Fibroblast of the aortic adventitia (primary cell): ENCODE measurements around the gene PRKCSH. TPM values are rescaled to one million over a fixed set of nuclear protein-coding genes. Genes with fewer than 3 reads are reported as not detected.

Experiments used
- DNase-seq: peaks from one replicate; pipeline ENCODE4 v3.0.0-alpha.2; 2010; ENCODE audit warnings: low read depth
- H3K4me3 ChIP-seq: 2 replicates; pipeline ENCODE4 v1.5.1; 2011; ENCODE audit warnings: low read depth, mild to moderate bottlenecking, control low read depth, low read length, moderate library complexity
- CTCF ChIP-seq: IDR thresholded peaks from 2 replicates; pipeline ENCODE4 v1.5.1; 2011; ENCODE audit warnings: mild to moderate bottlenecking, low read length, control low read depth, inconsistent platforms; ENCODE audit not compliant: insufficient read depth
- total RNA-seq: library from RNA; depleted of rRNA; stranded (reverse); fragments of >200 nt; gene quantifications from 2 replicates; pipeline ENCODE4 v1.2.3, GENCODE V29; 2012; ENCODE audit warnings: low replicate concordance

PRKCSH gene
- 113 and 115 TPM in 2 replicates for total RNA-seq

DNA sequence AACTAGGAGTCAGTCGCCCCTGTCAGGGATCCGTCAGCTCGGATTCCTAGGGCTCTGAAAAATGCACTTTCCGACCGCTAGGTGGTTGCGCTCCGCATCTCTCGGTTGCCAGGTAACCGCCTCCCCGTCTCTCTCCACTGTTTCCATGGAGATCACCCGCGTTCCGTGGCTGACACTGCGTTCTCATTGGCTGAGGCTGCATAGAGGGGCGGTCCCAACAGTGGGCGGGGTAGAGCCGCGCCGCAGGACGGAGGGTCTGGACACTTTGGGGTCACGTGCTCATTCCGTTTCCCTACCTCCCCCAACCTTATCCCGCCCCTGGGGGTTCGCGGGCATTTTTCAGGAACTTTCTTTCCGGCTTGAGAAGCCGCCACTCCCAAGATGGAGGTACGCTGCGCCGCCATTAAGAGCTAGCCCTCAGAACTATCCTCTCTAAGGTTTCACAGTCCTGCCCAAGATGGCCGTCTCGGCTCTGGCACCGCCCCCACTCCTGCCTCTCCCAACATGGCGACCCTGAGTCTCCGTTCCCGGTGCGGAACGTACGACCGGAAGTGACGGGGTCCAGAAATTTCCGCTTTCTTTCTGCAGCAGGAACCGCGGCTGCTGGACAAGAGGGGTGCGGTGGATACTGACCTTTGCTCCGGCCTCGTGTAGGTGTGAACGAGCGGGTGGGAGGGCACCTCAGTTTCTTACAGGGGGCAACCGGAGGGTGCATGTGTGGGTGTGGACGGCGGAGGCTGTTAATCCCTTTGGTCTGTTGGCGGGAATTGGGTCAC, at the start of gene PRKCSH, which contains the start of gene ODAD3:
TSS of gene PRKCSH (plus strand) at position 579 of the 776 bp plus-strand sequence. CDS start 483 bp downstream, outside the sequence.
TSS of gene ODAD3 (minus strand) at position 65 of the 776 bp plus-strand sequence. CDS start 105 bp downstream, outside the sequence.
- TF ChIP-seq CTCF = peak; percentile 92

DNA sequence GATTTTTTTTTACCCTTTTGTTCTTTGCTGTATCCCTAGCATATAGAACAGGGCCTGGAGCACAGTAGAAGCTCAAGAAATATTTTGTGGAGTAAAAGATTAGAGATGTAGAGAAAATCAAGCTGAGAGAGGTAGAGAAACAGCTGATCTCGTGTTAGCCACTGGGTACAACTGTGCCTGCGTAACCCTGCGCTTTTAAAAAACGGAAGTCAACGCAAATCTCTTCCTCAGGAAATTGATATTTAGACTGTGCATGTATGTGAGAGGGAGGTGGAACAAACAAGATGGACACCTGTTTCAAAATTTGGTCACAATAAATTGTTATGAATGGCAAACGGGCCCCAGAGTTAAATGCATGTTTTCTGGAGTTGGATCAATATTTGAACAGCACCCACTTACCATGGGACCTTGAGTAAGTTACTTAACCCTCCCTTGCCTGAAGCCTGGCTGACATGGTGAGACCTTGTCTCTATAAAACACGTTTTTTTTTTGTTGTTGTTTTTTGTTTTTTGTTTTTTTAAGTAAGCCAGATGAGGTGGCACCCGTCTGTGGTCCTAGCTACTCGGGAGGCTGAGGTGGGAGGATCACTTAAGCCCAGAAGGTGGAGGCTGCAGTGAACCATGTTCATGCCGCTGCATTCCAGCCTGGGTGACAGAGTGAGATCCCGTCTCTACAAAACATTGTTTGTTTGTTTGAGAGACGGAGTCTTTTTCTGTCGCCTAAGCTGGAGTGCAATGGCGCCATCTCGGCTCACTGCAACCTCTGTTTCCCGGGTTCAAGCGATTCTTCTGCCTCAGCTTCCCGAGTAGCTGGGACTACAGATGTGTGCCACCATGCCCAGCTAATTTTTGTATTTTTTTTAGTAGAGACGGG, 48.0 kb upstream of the PRKCSH start:
- TF ChIP-seq CTCF = no peak
- no peak for DNase-seq
- no peak overlapping the region for H3K4me3 ChIP-seq

More for the DNA sequence above, at the start of gene PRKCSH, which contains the start of gene ODAD3:
- DNase-seq = peak; percentile 100
- peak within 1 kb of the TSS; percentile 94 for H3K4me3 ChIP-seq

GRCh38 chr19:11390359-11390758, 45.1 kb upstream of the PRKCSH start:
- TF ChIP-seq CTCF = no peak
- no peak for DNase-seq
- H3K4me3 ChIP-seq = no peak overlapping the region

DNA sequence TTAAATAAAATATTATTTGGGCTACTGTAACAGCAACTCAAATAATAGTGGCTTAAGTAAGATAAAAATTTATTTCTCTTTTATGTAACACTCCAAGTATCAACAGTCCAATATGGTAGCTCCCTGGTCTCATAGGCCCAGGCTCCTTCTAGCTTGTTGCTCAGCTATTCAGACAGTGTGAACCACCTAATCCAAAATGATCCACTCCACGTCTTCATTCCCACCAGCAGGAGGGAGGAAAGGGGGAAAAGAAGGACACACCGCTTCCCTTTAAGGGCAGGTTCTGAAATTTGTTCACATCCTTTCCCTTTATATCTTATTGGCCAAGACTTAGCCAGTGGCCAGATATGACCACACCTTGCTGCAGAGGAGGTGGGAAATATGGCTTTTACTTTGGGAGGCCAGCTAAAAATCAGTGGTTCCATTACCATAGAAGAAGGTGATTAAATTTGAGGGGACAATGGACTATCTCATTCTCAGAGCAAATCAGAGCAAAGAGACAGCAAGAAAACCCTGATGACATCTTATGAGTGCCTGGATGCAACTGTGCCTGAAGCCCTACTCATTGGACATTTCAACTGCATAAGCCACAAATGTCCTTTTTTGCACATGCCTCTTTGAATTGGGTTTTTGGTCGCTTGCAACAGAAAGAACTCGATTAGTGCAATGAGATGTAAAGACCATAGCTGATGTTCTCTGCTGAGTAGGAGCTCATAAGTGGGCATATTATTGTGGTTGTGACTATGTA, 44.3 kb upstream of the PRKCSH start:
- no peak for DNase-seq
- no peak overlapping the region for H3K4me3 ChIP-seq
- TF ChIP-seq CTCF = no peak

DNA sequence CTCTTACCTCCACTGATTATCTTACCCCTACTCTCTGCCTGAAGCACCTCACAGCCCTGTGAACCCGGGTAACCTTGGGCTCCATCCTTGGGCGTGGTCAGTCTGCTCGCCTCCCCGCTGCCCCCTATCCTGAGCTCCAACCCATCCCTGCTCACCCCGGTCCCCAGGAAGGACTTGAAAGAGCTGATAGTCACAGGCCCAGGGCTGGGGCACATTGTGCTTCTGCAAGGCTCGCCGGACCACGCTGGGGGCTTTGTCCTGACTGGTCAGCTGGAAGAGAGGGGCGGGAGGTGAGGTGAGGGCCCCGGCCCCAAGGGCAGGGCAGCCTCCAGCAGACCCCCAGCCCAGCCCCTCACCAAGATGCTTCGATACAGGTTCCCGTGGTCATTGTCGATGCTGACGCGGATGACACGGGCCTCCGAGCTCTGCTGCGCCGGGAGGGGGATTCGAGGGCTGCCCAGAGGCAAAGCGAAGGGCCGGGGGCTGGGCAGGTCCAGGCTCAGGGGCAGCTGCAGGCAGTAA, 38.3 kb upstream of the PRKCSH start:
- DNase-seq = no peak
- no peak for TF ChIP-seq CTCF
- H3K4me3 ChIP-seq = no peak overlapping the region

DNA sequence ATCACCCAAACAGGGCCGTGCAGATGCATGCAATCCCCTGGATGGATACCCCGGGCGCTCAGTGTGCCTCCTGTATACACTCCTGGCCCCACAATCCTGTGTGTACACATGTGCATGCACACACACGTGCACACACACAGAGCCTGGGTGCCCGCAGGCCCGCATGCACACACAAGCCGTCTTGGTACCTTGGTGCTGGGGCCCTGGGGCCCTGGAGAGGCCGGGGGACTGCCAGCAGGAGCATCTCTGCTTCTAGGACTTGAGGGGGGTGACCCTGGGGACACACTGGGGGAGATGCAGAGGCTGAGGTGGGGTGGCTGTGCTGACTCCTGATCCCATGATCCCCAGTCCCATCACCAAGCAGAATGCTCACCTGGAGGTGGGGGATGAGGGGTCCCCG, 35.8 kb upstream of the PRKCSH start:
- TF ChIP-seq CTCF = no peak
- H3K4me3 ChIP-seq = no peak overlapping the region
- DNase-seq = no peak
